GM21717 (cell line): Measurements from ENCODE around the gene KIF23.
A peak's percentile ranks its signal among the peaks of the same experiment; 100 is the strongest.

Experiments
- ATAC-seq: cut with Tn5 transposase; IDR thresholded peaks from one replicate; pipeline ENCODE4 v1.9.1; 2021; ENCODE audit warnings: mild to moderate bottlenecking, moderate library complexity; ENCODE audit not compliant: unreplicated experiment

KIF23 gene

DNA sequence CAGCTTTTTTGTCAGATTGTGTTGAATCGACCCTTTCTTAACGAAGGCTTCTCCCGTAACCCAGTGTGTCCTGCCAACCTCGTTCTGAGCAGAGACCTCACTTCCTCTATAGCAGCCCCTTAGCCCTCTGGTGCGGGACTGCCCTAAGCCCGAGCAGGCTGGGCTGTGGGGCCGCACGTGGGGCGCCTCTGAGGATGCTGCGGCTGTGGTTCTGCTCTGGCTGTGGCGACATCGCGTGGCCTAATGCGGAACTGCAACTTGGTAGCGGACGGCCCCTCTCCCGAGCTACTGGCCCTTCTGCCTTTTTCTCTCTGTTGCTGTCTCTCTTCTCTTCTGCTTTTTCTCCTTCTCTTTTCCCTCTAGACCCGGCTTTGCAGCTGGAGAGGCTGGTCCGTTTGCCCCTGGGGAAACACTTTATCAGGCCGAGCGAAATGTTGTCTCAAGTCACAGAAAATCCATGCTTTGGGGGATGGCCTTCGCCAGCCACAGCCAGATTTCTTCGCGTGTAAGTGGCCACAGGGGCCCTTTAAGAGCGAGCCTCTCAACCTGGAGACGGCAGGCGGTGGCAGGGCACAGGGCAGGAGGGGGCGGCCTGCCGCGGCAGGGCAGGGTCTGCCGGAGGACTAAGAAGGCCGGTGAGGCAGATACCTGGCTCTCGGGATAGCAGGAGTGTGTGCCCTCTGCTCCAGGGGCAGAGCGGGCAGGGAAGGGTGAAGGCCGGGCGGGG, 19.4 kb upstream of the KIF23 start:
- ATAC-seq, result no peak

DNA sequence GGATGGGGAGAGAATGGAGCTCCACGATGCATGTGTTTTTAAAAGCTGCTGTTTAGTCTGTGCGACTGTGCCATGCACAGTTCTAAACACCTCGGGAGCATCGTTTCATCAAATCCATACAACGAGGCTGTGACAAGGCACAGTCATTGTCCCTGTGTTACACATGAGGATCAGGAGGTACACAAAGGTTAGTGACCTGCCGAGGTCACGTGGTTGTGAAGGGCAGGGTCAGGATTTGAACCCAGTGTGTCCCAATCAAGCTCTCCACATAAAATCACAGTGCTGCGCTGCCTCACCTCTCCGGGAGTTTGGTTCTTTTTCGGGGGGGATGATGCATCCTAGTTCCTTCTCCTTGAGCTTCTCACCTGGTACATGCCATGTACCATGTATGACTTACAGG, 18.7 kb upstream of the KIF23 start:
- ATAC-seq, result no peak

DNA sequence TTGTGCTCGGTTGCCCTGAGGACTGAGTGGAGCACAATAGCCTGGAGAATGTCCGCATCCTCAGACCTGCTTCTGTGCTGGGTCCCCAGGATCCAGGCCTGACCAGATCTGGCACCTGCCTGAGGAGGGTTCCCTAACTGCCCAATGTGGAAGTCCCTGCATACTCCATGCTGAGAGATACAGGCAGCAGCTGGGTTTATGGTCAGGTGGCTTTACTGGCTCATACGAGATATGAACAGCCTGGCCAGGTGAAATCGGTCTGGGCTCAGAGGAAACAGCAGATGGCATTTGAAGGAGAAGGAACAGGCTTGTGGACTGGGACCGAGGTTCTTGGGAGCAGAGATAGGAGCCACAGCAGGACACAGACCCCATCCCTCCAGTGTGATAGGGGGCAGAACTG, 18.2 kb upstream of the KIF23 start:
- no peak for ATAC-seq

DNA sequence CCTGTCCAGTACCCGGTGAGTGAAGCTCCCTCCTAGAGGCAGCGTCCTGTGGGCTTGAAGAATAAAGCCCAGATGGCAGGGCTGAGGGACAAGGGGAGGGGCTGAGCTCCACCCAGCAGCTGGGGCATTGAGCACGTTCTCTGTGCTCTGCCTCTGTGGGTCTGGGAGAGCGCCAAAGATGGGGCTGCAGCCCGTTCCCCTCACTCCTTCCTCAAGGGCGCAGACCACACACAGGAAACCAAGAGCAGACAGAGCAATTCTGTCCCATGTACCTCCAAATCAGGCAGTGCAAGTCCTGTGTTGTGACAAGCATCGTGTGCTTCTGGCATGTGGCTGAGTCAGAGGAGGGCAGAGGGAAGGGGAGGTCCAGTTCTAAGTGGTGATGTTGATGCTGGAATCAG, 15.7 kb upstream of the KIF23 start:
- ATAC-seq, result no peak

DNA sequence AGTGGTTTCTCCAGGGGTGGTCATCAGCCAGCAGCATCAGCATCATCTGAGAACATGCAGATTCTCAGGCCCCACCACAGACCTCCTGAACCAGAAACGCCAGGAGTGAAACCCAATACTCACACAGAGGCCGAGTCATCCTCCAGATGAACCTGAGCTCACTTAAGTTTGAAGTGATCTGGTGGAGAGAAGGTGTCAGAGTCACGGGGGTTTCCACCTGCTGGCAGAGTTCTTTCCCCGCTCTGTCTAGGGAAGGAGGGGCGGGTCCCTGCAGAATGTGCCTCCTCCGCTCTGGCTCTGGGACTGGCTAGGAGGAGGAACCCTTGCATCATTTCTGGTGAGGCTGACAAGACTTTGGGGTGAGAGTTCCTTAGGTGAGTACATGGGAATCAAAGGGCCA, 13.3 kb upstream of the KIF23 start:
- ATAC-seq, result no peak

DNA sequence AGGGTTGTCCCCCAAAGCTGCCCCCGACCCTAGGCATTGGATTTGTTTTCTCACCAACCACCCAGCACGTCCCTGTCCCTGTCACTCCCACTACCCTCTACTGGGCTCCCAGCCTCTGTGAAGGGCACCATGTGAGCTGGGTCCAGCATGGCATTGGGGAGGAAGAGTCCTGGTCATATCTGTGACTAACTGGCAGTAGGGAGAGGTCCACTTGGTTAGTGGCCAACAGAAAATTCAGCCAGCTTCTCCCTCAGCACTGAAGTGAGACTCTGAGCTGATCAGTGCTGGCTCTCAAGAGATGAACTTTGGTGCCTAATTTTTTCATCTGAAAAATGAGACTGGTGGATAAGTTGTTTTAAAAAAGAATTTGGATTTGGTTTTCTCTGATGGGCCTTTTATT, 11.3 kb upstream of the KIF23 start:
- ATAC-seq, result no peak

DNA sequence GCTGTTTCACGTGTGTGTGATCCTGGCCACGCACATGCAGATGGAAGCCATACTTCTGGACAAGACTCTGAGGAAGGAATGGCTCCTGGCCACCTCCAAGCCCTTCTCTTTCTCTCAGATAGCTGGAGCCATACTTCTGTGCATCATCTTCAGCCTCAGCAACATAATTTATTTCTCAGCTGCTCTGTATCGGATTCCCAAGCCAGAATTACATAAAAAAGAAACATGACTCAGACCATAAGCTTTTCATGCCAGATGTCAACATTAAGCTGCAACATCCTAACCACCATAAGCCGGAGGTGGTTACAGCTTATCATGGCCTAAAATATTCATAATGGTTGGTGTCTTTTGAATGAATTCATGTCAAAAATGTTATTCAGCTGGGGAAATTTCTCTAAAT, 10.6 kb upstream of the KIF23 start:
- ATAC-seq, result no peak

DNA sequence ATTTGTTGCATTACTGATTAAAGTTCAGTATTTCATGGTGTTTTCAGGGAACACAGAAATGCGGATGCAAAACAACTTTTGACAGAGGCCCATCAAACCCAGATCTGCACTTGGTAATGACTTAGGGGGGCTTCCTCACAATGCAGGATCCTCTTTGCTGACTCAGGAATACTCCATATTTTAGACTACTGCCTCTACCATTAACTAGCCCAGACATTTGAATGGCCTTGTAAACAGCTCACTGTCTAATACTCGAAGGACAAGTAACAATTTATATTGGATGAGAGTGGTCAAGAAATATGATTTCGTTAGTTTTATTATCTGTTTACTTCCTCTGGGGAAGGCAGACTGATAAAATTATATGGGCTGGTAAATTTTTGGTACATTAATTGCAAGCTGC, 9.0 kb upstream of the KIF23 start:
- ATAC-seq, result no peak

DNA sequence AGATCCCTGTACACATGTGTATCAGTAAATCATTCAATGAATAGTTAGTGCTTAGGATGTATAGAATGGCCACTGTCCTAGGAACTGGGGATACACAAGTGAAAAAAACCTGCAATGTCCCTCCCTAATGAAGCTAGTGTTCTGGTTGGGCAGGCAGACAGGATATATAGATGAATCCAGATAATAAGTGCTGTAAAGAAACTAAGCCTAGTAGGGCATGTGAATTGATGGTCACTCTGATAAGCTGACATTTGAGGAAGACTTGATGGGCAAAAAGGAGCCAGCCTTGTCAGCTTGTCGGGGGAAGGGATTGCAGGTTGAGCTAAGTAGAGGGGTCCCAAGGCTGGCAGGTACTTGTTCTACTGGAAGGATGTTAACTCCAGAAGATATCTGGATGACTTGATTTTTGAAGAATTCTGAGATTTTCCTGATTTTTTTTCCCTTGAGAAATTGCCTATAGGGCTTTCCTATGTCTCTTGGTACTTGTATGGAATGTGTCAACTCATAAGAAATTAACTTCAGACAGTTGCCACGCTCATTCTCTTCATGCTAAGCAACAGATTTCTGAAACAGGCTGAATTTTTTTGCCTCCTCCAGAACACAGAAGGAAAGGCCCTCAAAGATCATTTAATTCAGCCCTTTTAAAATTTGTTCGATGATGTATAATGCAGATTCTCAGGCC, 6.3 kb upstream of the KIF23 start:
- ATAC-seq, result no peak

DNA sequence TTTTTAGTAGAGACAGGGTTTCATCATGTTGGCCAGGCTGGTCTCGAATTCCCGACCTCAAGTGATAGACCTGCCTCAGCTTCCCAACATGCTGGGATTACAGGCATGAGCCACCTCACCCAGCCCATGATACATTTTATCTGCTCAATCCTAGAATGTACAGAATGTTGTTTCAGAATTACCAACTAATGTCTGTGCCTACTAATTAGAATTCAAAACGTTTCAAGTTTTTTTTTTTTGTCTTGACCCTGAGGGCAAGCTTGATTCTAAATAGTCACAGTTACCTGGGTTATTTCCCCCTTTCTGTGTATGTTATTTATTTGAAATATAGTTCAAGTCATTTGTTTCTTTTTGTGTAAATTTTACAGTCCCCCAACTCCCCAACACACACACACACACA, 5.3 kb upstream of the KIF23 start:
- ATAC-seq, result no peak

DNA sequence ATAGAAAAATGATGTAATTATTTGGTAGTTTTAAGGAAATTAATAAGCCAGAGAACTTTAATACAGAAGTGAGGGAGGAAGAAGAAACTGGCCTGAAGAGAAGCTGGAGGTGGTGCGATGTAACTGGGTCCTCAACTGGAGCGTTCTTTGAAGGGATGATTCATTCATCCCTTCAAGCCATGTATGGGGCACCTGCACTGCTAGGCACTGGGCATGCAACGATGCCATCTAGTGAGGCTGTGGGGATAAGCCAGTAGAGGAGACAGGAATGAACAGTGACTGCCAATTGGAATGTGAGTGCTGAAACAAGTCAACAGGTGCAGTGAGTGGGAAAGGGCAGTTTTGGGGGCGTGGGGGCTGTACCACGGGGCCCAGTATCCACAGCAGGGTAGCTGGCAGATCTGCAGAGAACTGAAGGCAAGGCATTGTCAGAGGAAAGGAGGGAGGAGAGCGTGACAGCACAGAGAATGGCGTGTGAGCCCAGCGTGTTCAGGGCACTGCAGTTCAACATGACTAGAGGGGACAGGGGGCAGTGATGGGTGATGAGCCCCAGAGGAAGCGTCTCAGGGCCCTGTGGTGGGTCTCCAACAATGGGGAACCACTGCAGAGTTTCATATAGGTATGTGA, 3.8 kb upstream of the KIF23 start:
- no peak for ATAC-seq

DNA sequence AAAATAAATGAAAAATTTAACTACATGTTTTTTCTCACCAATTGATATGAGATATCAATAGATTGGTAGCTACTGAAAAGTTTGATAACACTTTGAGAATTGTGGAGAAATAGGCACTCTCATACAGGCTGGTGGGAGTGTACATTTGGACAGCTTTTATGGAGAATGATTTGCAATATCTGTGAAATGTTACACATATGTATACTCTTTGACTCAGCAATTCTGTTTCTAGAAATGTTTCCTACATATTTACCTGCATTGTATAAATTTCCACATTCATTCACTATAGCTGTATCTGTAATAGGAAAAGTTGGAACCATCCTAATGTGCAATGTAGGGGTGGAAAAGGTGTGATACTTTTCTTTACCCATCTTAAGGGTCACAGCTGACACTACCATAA, 1.9 kb upstream of the KIF23 start:
- ATAC-seq, result no peak

DNA sequence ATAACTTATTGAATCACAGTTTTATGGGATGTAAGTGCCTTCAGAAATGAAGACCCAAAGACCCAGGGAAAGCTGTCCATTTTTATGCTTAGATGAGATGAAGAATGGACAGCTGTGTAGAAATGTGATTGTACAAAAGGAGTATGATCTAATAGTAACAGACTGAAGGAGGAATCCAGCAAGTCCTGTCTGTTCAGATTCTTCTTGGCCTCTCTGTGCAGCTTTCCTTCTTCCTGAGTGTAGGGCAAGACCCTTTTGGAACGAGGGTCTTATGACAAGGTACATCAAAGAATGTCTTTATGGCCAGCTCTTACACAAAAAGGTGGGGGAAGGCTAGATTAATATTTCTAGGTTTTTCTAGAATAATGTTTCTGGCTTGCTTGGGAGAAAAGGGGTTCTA, 1.4 kb upstream of the KIF23 start:
- no peak for ATAC-seq

DNA sequence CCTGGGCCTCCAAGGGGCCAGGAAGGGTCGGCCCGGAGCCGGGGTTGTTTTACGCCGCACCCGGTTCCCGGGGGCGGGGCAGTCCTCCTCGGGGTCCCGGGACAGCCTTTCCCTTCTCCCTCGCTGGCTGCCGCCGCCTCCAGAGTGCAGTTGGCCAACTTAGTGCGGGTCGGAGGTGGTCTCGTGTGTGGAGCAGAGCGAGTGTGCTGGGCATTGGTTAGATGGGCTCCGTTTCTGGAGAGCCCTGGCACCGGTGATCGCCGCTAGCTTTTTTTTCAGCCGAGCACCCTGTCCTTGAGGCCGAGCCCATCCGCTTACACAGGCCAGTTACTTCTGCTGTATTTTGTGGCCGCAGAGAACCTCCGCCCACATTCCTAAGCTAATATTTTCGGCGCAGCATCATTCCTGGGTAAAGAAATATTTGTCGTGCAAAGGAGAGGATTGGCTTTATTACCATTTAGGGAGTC, 585 bp downstream of the KIF23 start:
- peak; percentile 28 for ATAC-seq

DNA sequence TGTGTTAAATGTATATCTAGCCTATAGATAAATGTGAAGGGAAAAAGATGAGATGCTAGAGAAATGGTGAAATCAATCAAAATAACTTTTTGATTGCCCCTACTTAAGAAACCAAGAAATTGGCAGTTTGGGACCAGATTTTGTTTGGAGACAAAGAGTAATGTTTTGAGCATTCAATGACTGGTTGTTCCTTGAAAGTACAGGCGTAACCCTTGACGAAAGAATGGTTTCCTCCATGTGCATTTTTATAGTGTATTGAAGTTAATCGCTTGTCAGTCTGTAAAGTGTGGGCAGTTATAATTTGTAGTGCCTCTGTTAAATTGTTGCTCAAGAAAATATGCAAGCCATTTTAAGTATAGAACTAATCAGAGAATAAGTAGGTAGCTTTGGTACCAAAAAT, 1.2 kb downstream of the KIF23 start:
- ATAC-seq, result no peak

DNA sequence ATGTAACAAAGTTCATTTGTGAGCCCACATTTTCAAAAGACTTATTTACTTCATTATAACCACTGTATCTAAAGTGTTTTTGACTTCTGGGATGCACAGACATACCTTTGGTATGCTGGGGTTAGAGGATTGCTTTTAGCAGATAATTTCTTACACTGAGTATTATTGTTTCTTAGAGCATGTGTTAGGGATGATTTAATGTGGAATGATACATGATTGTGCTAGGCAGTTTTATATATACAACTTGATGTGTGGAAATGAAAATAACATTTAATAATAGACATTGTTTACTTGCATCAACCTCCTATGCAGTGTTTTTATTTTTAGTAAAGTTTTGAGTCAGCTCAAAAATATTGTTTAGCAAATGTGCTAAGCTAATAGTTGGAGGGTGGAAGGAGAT, 3.4 kb downstream of the KIF23 start:
- no peak for ATAC-seq

DNA sequence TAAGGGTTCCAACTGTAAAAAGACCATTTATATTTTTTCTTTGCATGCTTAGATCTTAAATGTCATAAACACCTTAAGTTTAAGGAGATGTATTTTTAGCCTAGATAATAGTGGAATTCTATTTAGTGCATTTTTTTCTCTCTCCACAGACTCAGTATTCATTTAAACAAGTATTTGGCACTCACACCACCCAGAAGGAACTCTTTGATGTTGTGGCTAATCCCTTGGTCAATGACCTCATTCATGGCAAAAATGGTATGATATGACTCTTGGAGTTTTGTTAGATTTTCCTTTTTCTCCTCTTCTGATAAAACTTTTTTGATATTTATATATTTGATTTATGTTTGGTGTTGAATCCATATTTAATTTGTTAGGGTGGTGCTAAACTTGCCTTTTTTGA, 7.3 kb downstream of the KIF23 start:
- ATAC-seq, result no peak

DNA sequence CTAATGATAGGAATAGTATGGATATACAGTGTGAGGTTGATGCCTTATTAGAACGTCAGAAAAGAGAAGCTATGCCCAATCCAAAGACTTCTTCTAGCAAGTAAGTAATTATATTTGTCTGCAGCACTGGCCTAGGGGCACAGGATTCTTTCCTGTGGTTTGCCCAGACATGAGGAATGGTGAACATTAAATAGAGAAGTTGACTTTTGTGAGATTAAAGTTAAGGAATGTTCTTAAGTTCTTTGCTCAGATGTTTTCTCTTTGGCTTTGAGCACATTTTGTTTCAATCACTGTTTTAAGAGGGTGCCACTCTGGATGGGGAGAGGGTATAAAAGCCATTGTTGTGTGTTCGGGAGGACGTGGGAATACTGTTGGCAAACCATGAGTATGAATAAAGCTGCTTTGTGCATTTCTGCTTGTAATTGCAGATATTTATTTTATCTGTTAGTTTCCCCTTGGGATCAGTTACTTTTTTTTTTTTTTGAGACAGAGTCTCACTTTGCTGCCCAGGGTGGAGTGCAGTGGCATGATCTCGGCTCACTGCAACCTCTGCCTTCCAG, 8.3 kb downstream of the KIF23 start:
- ATAC-seq, result no peak

DNA sequence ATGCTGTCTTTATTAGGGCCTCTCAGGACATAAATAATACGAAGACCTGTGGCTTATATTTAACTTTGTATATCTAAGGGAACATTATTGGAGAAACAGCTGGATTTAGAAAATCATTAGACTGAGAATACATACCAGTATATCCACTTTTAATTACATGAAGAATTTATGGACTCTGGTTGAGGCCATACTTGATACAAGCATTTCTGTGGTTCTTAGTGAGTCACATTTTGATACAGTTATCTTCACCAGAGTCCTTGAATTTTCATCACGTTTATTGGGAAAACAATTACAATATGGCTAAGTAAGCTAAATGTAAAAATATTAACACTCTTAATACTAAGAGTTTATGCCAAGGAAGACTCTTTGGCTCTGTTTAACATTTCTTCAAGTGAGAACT, 9.9 kb downstream of the KIF23 start:
- no peak for ATAC-seq

DNA sequence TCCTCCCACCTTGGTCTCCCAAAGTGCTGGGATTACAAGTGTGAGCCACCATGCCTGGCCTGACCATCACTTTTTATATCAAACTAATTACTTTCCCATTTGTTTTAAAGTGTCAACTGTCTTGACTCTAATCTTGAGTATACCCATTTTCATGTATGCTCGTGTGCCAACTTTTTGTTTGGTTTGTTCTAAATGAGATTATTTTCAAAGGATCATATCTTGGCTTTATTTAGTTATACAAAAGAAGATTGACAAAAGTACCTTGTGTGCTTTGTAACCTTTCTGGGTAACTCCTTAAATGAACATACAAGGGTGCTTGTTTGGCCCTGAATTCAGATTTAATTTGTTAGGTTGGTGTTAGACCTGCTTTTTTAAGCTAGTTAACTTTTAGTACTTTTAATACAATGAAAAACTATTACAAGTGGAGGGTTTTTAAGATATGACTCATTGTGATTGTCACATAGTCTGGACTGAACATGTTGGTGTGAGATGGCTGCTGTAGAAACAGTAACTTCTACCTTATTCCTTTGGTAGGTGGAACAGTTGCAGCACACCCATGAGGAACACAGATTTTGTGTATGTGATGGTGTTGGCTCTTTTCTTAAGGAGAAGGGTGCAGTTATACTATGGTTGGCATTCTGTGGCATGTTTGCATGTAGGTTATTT, 10.7 kb downstream of the KIF23 start:
- ATAC-seq, result no peak

DNA sequence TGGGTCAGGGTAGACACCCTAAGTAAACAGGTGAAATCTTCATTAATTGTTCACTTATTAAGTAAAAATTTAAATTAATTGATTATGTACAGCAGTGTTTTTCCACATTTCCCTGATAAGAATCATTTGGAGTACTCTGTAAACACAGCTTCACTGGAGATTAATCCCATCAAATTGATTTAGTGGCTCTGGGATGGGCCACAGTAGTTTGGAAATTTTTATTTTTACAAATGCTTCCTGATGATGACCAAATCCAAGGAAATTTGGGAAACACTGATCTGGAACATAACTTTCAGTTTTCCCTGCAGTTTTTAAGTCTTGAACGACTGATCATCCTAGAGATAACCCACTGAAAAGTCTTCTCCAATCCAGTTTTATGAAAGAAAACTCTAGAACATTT, 19.7 kb downstream of the KIF23 start:
- no peak for ATAC-seq
